Activated CD4-positive, alpha-beta T cell treated with anti-CD3 and anti-CD28 coated beads, Interleukin-10, Interleukin-2, amounts not matched to agents 100 ng/mL and 50 ng/mL, durations not matched to agents 16 hours and 8 hours (primary cell): ENCODE results near the gene KY.
"Not testable (repeated sequence)": the region's sequence is repeated elsewhere in the genome, so short reads cannot be mapped to it uniquely, and the experiment has no call there.

Experiments used
- DNase-seq: peaks from one replicate; pipeline ENCODE4 v3.0.0-alpha.2; 2020

The KY gene

GRCh38 chr3:134598763-134599545, 51.9 kb downstream of the KY start:
- no peak for DNase-seq

GRCh38 chr3:134597390-134597970, 53.3 kb downstream of the KY start:
- DNase-seq, result no peak

GRCh38 chr3:134594986-134595385, 55.8 kb downstream of the KY start:
- not testable (repeated sequence) for DNase-seq

- no peak for DNase-seq
Measured at GRCh38 chr3:134594331-134594741, 56.5 kb downstream of the KY start.

- no peak for DNase-seq
Measured at GRCh38 chr3:134592806-134593205, 58.0 kb downstream of the KY start.

- no peak for DNase-seq
Measured at GRCh38 chr3:134590766-134591165, 60.1 kb downstream of the KY start.

- no peak for DNase-seq
Measured at GRCh38 chr3:134579141-134579665, 71.6 kb downstream of the KY start.

GRCh38 chr3:134576831-134577230, 74.0 kb downstream of the KY start:
- no peak for DNase-seq

- no peak for DNase-seq
Measured at GRCh38 chr3:134576426-134576825, 74.4 kb downstream of the KY start.

- not testable (repeated sequence) for DNase-seq
Measured at GRCh38 chr3:134569899-134570298, 80.9 kb downstream of the KY start.

GRCh38 chr3:134568790-134569189, 82.0 kb downstream of the KY start:
- DNase-seq, result no peak

GRCh38 chr3:134567605-134568004, 83.2 kb downstream of the KY start:
- no peak for DNase-seq

- DNase-seq, result no peak
Measured at GRCh38 chr3:134564991-134565390, 85.8 kb downstream of the KY start.

GRCh38 chr3:134563601-134564000, 87.2 kb downstream of the KY start:
- no peak for DNase-seq

- DNase-seq, result no peak
Measured at GRCh38 chr3:134562055-134562454, 88.8 kb downstream of the KY start.

GRCh38 chr3:134559591-134559990, 91.2 kb downstream of the KY start:
- DNase-seq, result no peak
